ENCODE data around the gene RGR.

The RGR gene

DNA sequence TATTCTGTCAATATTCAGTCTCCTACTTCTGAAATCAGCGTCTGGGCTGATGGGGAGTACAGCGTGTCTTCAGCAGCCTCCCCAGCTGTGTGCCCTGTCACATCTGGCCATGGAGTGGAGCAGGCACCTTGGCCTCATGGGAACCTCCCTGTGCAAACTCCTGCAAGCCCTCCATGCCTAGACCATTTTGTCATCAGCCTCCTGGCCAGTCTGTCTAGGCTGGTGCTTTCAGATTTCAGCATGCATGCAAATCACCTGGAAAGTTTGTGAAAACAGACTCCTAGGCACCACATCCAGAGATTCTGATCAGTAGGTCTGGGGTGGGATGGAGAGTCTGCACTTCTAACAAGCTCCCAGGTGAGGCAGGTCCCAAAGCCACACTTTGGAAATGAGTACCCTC, 57.4 kb downstream of the RGR start:
- DNase-seq = no peak

DNA sequence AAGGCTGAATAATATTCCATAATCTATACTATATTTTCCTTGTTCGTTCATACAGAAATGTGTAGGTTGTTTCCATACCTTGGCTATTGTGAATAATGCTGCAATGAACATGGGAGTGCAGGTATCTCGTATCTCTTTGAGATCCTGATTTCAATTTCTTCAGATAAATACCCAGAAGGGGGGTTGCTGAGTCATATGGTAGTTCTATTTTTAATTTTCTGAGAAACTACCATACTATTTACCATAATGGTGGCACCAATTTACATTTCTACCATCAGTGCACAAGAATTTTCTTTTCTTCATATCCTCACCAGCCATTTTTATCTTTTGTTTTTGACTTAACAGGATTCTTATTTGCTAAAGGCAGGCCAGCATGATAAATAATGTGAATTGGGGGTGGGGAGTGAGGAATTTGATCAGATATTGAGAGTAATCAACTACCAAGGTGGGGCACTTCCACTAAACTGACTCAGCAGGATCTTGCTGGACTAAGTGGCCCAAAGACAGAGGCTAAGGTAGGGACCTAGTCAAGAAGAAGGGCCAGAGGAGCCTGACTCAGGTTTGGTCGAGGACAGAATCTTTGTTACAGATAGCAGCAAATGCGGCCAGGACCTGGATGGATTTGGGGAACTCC, 62.0 kb downstream of the RGR start:
- no peak for DNase-seq

DNA sequence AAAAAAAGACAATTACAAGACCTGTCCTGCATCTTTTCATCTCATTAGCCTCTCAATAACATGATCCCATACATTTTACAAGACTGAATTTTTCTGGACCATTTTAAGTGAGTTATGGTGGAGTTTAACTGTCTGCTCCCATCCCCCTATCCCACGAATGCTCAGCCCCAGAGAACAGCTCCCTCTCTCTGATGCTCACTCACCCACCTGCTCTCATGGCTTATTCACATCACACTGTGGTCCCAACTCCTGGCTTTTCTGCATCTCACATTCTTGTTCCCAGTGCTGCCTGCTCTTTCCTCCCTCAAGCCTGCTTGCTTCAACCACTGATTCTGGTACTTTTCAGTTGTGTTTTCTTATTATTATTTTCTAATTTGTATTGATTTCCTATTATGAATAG, 63.2 kb downstream of the RGR start:
- DNase-seq = no peak

DNA sequence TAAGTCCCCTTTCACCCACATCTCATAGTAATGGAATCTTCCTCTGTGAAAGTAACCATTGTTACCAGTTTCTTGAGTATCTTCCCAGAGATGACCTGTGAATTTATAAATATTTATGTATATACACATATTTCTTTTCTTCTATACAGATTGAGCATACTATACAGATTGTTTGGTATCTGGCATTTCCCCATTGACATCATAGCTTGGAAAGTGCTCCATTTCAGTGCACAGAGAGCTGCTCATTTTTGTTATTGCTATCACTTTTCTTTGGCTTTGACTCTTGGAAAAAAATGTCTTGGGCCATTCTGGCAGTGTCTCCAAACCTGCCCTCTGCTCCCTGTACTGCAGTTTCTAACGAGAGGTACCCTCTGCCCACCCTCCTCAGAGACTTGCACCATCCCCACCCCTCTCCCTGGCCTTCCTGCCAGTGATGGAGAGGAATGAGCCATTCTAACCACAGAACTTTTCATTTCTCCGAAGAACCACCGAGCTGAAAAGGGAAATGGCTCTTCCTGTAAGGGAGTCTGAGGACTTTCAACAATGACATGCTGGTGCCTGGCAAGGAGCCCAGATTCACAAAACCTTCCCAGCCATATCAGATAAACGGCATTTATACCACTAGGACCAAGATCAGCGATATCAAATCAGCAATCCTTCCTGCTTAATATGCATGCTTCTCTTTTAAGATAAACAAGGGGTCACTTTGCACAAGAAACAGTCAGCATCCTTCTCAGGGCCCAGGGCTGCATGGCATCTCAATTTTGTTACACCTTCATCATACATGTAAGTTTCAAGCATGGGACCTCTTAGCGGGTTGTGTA, 63.8 kb downstream of the RGR start:
- no peak for DNase-seq

Measured in NCI-H2029 (cell line).